ENCODE data around the gene PPT2. TPM values are rescaled to one million over a fixed set of nuclear protein-coding genes. Genes with fewer than 3 reads are reported as not detected.

PPT2 gene
- total and polyA plus RNA-seq, 2 of the 13 experiments (the other 11 are each of a cell fraction or from before 2014, with no cell fraction given) = 39.2 to 61.8 TPM

- peak; percentile 59; the same call in 1 of the 2 replicates for TF ChIP-seq ZBTB25 (CRISPR knock-in tag; IDR thresholded peaks at IDR 0.05)
- no peak for TF ChIP-seq HOXD1 (CRISPR knock-in tag; IDR thresholded peaks at IDR 0.05)
- TF ChIP-seq ZNF691 (CRISPR knock-in tag; IDR thresholded peaks at IDR 0.05; ENCODE audit: borderline replicate concordance, low read depth) = peak; percentile 50; the same call in 1 of the 2 replicates
- TF ChIP-seq TCF12 (IDR thresholded peaks at IDR 0.05) = no peak
- TF ChIP-seq TCF12 (CRISPR knock-in tag; IDR thresholded peaks at IDR 0.05) = peak; percentile 61; the same call in 1 of the 2 replicates
- 0 out of 2 replicates have a peak, but pooled peaks have one; percentile 30 for TF ChIP-seq MIER2 (CRISPR knock-in tag; IDR thresholded peaks at IDR 0.05)
- no peak for TF ChIP-seq CREB1 (IDR thresholded peaks at IDR 0.05)
- no peak for TF ChIP-seq CREB1 (CRISPR knock-in tag; IDR thresholded peaks at IDR 0.05)
- TF ChIP-seq GATA4 (IDR thresholded peaks at IDR 0.05; ENCODE audit: borderline replicate concordance, low read depth) = peak; percentile 62; the same call in 1 of the 2 replicates
- TF ChIP-seq DRAP1 (CRISPR knock-in tag; IDR thresholded peaks at IDR 0.05) = peak; percentile 50; the same call in 1 of the 2 replicates
- 0 out of 2 replicates have a peak, but pooled peaks have one; percentile 33 for TF ChIP-seq NR0B2 (CRISPR knock-in tag; IDR thresholded peaks at IDR 0.05)
- peak; percentile 34; the same call in 1 of the 2 replicates for TF ChIP-seq CREM (IDR thresholded peaks at IDR 0.05)
- TF ChIP-seq CREM (CRISPR knock-in tag; IDR thresholded peaks at IDR 0.05) = no peak
- no peak for TF ChIP-seq NFIC (IDR thresholded peaks at IDR 0.05; ENCODE audit: low read length)
- TF ChIP-seq ZNF34 (CRISPR knock-in tag; IDR thresholded peaks at IDR 0.05; ENCODE audit: borderline replicate concordance) = peak; percentile 56; the same call in 1 of the 2 replicates
- TF ChIP-seq PPARG (CRISPR knock-in tag; conservative IDR thresholded peaks at IDR 0.05) = 0 out of 2 replicates have a peak, but pooled peaks have one; percentile 25
- no peak for TF ChIP-seq ZNF768 (CRISPR knock-in tag; IDR thresholded peaks at IDR 0.05)
- 0 out of 2 replicates have a peak, but pooled peaks have one; percentile 23 for TF ChIP-seq ZNF670 (CRISPR knock-in tag; IDR thresholded peaks at IDR 0.05; ENCODE audit: borderline replicate concordance)
- no peak for TF ChIP-seq ZNF143 (CRISPR knock-in tag; IDR thresholded peaks at IDR 0.05)
- no peak for TF ChIP-seq ATF7 (IDR thresholded peaks at IDR 0.05)
- 0 out of 2 replicates have a peak, but pooled peaks have one; percentile 18 for TF ChIP-seq ATF7 (CRISPR knock-in tag; IDR thresholded peaks at IDR 0.05)
- 0 out of 2 replicates have a peak, but pooled peaks have one; percentile 29 for TF ChIP-seq MEIS2 (CRISPR knock-in tag; IDR thresholded peaks at IDR 0.05)
- no peak for TF ChIP-seq ONECUT2 (CRISPR knock-in tag; IDR thresholded peaks at IDR 0.05)
- 0 out of 2 replicates have a peak, but pooled peaks have one; percentile 51 for TF ChIP-seq ARHGAP35 (CRISPR knock-in tag; IDR thresholded peaks at IDR 0.05; ENCODE audit: borderline replicate concordance)
- 0 out of 2 replicates have a peak, but pooled peaks have one; percentile 43 for TF ChIP-seq BCL3 (CRISPR knock-in tag; IDR thresholded peaks at IDR 0.05)
Measured at GRCh38 chr6:32190054-32190851, 36.3 kb downstream of the PPT2 start, which contains the start of gene PBX2 (continued).
